8988T (cell line): Measurements from ENCODE around the gene SUGCT.

Experiments
- DNase-seq: peaks from one replicate; pipeline ENCODE4 v3.0.0; 2011

The SUGCT gene

DNA sequence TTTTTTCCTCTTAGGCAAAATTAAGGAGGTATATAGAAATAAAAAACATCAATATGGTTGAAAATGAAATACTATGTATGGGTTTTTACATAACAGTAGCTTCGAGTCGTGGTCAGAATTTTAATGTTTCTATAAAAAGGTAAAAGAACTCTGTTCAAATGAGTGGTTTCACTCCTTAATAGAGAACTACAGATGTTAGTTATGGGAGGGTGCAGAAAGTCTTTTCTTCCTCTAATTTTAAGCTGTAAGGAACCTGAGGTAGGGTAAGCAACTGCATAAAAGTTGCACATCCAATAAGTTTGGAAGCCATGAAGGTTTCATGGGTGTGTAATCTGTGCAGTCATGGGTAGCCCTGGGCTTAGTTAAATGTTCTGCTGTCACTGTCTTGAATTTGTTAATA, 141.3 kb downstream of the SUGCT start:
- DNase-seq = no peak

DNA sequence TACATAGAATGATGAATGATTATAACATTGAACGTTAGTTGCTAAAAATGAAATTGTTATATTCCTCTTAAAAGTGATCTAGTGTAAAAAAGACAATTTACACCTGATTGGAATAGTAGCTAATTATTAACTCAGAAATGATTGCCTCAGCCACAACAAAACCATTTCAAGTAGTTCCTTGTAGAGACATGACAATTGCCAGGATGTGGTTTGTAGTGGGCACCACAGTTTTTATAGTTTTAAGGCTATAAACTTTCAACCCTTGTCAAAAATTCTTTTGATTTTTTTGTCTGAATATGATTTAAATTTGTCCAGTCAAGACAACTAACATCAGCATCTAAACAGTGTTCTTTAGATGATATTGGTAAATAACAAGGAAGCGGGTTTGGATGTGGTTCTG, 145.2 kb downstream of the SUGCT start:
- DNase-seq = no peak

DNA sequence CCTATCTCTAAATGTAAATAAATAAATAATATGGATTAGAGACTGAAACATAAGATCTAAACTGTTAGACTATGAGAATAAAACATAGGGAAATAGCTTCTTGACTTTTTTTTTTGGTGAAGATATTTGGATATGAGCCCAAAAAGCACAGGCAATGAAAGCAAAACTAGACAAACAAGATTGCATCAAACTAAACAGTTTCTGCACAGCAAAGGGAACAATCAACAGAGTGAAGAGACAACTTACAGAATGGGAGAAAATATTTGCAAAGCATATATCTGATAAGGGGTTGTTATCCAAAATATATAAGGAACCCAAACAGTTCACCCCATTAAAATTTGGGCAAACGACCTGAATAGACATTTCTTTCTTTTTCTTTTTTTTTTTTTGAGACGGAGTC, 148.1 kb downstream of the SUGCT start:
- DNase-seq = no peak

DNA sequence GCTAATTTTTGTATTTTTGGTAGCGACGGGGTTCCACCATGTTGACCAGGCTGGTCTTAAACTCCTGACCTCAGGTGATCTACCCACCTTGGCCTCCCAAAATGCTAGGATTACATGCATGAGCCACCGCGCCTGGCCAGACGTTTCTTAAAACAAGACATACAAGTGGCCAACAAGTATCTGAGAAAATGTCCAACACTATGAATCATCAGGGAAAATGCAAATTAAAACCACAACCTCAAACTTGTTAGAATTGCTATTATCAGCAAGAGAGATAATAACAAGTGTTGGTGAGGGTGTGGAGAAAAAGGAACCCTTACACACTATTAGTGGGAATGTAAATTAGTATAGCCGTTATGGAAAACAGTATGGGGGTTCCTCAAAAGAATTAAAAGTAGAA, 148.6 kb downstream of the SUGCT start:
- no peak for DNase-seq

GRCh38 chr7:40288827-40289226, 154.0 kb downstream of the SUGCT start:
- no peak for DNase-seq

- DNase-seq = no peak
These were observed 163.0 kb downstream of the SUGCT start for GRCh38 chr7:40297741-40298311.

- DNase-seq = no peak
These were observed 163.6 kb downstream of the SUGCT start for GRCh38 chr7:40298421-40298820.

- no peak for DNase-seq
These were observed 164.3 kb downstream of the SUGCT start for GRCh38 chr7:40299097-40299496.

DNA sequence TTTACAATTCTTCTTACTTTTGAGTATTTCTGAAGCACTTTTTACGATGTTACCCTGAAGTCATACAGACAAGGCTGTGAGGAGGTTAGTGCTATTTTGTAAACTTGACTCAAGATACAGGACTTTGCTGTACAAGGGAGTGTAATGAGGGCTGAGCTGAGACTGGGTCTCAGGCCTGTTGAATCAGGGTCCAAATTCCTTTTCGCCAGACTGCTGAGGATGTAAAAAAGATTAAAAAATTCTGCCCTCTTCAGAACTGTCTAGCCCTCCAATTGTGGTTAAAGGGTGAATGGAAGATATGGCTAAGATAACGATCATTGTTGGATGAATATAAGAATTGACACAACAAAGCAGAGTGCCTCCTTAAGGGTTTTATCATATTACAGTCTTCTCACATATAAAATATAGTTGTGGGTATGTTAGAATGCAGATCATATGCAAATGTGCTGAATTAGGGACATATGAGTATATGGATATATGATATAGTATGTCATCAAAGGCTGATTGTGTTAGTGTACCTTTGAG, 165.4 kb downstream of the SUGCT start:
- no peak for DNase-seq

- DNase-seq = no peak
These were observed 166.8 kb downstream of the SUGCT start for GRCh38 chr7:40301486-40302068.

GRCh38 chr7:40303996-40304395, 169.2 kb downstream of the SUGCT start:
- DNase-seq = no peak

DNA sequence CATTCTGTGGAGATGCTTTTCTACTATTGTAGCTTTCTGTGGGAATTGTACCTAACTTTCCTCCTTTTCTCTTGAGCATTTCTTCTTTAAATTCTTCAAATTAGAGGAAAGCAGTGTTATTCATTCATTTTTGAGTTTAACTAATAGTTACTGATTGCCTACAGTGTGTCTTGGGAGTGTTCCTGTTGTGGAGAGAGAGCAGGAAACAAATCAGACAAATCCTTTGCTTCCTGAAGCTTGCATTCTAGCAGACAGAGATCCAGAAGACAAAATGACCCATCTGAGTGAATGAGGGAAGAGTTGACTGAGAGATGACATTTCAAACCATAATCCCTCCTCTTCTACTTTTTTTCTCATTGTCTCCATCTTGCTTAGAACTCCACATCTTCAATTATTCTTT, 170.4 kb downstream of the SUGCT start:
- DNase-seq = no peak

- no peak for DNase-seq
These were observed 171.2 kb downstream of the SUGCT start for GRCh38 chr7:40306025-40306424.

DNA sequence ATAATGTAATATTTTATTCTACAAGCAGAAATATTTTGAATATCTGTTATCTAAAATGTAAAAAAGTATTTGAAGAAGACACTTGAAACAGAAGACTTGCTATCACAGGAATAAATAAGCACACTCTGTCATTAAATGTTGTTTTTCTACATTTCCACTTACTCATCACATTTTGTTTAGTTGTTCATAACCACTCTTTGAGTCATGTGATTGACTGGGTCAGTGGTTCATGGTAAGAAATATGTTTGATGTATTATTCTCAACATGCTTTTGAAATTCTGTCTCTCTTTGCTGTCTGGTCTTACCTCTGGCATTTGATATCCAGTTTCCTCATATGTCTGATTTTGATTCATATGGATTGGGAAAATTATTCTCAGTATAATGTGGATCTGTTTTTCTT, 171.8 kb downstream of the SUGCT start:
- no peak for DNase-seq

DNA sequence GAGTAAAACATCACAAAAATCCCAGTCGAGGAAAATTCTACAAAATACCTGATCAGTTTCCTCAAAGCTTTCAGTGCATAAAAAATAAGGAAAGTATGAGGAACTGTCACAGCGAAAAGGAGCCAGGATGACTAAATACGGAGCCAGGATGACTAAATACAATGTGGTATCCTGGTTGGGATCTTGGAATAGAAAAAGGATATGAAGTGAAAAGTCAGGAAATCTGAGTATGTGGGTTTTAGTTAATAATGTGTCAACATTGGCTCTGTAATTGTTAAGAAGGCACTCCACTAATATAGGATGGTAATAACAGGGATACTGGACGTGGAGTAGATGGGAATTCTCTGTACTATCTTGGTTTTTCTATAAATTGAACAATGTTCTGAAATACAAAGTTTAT, 175.5 kb downstream of the SUGCT start:
- DNase-seq = no peak

- no peak for DNase-seq
These were observed 176.5 kb downstream of the SUGCT start for GRCh38 chr7:40311307-40311706.

- no peak for DNase-seq
These were observed 180.5 kb downstream of the SUGCT start for GRCh38 chr7:40315277-40315676.

GRCh38 chr7:40316176-40316575, 181.4 kb downstream of the SUGCT start:
- DNase-seq = no peak

- no peak for DNase-seq
These were observed 190.1 kb downstream of the SUGCT start for GRCh38 chr7:40324914-40325313.

DNA sequence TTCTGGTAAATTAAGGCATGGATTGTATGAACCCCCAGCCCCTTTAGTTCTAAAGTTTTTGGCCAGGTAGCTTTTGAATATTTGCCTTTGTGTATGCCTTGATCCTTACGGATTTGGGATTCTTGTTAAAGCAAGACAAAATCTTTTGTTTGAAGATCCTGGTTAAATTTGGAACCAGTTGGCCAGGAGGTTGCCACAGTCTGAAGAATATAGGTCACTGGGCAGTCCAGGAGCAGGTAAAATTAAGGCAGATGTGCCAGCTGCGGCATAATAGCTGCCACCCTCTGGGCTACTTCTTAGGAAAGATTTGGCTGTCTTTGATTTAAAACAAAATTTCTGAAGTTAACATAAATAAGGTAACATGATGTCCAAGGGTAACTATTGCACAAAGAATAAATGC, 192.3 kb downstream of the SUGCT start:
- DNase-seq = no peak

GRCh38 chr7:40327873-40328272, 193.1 kb downstream of the SUGCT start:
- no peak for DNase-seq

DNA sequence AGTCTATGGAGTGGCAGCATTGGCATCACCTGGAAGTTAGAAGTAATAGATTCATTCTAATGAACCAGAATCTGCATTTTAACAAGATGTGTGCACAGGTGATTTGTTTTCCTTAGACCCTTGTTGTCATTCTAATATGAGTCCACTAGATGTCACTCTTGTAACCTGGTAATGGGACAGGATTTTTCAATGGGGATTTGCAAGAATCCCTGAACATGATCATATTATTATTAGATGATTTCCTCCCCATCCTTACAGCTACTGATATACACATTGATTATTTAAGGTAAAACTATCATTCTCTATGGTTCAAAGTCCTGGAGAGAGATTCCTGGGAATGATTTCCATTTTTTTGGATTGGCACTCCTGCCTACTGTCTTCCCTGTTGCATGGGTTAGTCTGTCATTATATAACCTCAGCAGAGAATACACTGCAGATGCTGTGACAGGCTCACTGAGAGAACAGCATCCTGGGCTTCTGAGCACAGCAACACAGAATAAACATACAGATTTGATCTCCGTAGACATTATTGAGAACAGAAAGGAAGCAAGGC, 194.9 kb downstream of the SUGCT start:
- no peak for DNase-seq

DNA sequence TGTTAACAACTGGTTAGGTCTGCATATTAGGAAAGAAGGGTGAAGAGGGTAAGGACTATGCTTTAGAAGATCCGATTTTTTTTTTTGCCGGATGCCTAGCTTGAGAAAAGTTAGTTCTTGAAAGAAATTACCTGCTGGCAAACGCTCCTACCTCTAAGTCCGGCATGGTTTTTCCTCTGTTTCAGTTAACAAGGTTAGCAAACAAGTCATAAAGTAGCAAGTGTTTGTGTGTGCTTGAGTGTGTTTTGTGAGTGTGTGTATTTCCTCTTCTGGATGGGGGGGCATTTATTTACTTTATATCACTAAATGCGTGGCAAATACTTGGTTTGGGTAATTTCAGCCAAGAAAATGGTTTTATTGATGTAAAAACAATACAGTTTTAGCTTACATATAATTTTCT, 195.6 kb downstream of the SUGCT start:
- DNase-seq = no peak

DNA sequence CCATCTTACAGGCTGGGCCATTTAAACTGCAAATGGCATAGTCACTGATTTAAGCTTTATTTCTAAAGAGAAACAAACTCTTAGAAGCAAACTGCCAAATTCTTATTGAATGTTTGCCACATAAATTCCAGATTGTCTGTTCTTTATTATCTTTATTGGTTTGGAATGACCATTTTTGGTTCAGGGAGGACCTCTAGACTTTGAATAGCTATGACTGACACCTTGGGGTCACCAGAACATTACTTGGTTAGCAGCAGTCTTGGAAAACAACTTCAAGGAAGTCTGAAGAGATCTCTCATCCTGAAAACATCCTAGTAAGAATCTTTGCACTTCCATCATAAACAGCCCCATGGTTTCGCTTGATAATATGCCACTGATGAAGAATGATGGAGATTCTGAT, 197.1 kb downstream of the SUGCT start:
- DNase-seq = no peak

- no peak for DNase-seq
These were observed 197.7 kb downstream of the SUGCT start for GRCh38 chr7:40332516-40332915.
